Endothelial cell of umbilical vein (primary cell): Measurements from ENCODE around the gene MIF4GD.

ENCODE experiments used
- EZH2 ChIP-seq: IDR thresholded peaks from 2 replicates; pipeline ENCODE4 v1.6.1; 2012; ENCODE audit warnings: borderline replicate concordance, low read depth, mild to moderate bottlenecking, moderate library complexity, low read length, inconsistent platforms; ENCODE audit not compliant: severe bottlenecking
- FOS ChIP-seq: IDR thresholded peaks from 2 replicates; pipeline ENCODE4 v1.6.1; 2011; ENCODE audit warnings: mild to moderate bottlenecking, low read length, moderate library complexity, borderline replicate concordance; ENCODE audit not compliant: insufficient read depth
- MYC ChIP-seq: IDR thresholded peaks from one replicate; pipeline ENCODE4 v1.6.1; 2011; ENCODE audit warnings: mild to moderate bottlenecking, low read depth, low read length
- POLR2A ChIP-seq: IDR thresholded peaks from 2 replicates; pipeline ENCODE4 v1.6.1; 2012; ENCODE audit warnings: low read depth, mild to moderate bottlenecking, control low read depth, low read length
- POLR2AphosphoS5 ChIP-seq: IDR thresholded peaks from 2 replicates; pipeline ENCODE4 v1.6.1; 2012; ENCODE audit warnings: low read depth, mild to moderate bottlenecking, control low read depth, low read length, moderate library complexity; ENCODE audit not compliant: insufficient read depth
- TF ChIP-seq, protein P1 (sequence below), 2 donors: IDR thresholded peaks; 1 replicate in 1 of 2; 2 replicates in 1 of 2; pipeline ENCODE4 v1.5.1; 2011; ENCODE audit warnings: low read length in 2 of 2, mild to moderate bottlenecking in 2 of 2, moderate library complexity in 2 of 2, control low read depth in 1 of 2, inconsistent platforms in 1 of 2, low read depth in 1 of 2; ENCODE audit not compliant: insufficient read depth in 1 of 2; ENCODE audit errors: extremely low read depth in 1 of 2
- TF ChIP-seq, protein P2 (sequence below): IDR thresholded peaks from 2 replicates; pipeline ENCODE4 v1.6.1; 2011; ENCODE audit not compliant: insufficient read depth, insufficient read length

DNA sequence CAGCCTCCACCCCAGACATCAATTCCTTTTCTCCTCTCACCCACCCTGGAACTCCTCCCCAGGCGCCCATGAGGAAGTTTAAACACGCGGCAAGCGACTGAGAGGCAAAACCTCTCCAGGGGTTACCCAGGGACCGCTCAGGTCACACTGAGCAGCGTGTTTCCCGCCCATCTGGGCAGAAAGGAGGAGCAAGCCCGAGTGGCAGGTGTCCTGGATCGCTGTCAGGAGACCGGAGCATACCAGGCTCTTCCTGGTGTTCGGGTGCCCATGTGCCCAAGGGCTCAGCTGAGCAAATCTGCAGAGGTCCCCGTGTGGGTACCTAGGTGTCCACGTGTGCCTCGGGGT, 17.7 kb upstream of the MIF4GD start:
- TF ChIP-seq, protein P1, sequence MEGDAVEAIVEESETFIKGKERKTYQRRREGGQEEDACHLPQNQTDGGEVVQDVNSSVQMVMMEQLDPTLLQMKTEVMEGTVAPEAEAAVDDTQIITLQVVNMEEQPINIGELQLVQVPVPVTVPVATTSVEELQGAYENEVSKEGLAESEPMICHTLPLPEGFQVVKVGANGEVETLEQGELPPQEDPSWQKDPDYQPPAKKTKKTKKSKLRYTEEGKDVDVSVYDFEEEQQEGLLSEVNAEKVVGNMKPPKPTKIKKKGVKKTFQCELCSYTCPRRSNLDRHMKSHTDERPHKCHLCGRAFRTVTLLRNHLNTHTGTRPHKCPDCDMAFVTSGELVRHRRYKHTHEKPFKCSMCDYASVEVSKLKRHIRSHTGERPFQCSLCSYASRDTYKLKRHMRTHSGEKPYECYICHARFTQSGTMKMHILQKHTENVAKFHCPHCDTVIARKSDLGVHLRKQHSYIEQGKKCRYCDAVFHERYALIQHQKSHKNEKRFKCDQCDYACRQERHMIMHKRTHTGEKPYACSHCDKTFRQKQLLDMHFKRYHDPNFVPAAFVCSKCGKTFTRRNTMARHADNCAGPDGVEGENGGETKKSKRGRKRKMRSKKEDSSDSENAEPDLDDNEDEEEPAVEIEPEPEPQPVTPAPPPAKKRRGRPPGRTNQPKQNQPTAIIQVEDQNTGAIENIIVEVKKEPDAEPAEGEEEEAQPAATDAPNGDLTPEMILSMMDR (IDR thresholded peaks at IDR 0.05; ENCODE audit: extremely low read depth in 1 of 2, insufficient read depth in 1 of 2, low read depth in 1 of 2, low read length in 2 of 2): no peak
- TF ChIP-seq POLR2AphosphoS5 (no peak), POLR2A (no peak), EZH2 (no peak), FOS (no peak), MYC (no peak)
- TF ChIP-seq, protein P2, sequence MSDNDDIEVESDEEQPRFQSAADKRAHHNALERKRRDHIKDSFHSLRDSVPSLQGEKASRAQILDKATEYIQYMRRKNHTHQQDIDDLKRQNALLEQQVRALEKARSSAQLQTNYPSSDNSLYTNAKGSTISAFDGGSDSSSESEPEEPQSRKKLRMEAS: no peak
